Parathyroid adenoma (tissue), 2 donors: ENCODE data around the gene TMEM138.

Experiments used
- H2AFZ ChIP-seq: fragments of 300-600 bp; sonication (generic); one replicate; pipeline ENCODE4 v1.7.0; 2017; ENCODE audit warnings: antibody characterized with exemption, mild to moderate bottlenecking
- H3K27ac ChIP-seq: fragments of 300-600 bp; sonication (generic); one replicate; pipeline ENCODE4 v1.7.0; 2017
- H3K27me3 ChIP-seq: fragments of 300-600 bp; sonication (generic); one replicate; pipeline ENCODE4 v1.7.0; 2017; ENCODE audit warnings: low read length; ENCODE audit not compliant: control insufficient read depth, insufficient read depth
- H3K36me3 ChIP-seq: fragments of 300-600 bp; sonication (generic); one replicate; pipeline ENCODE4 v1.7.0; 2017; ENCODE audit warnings: low read length; ENCODE audit not compliant: control insufficient read depth, insufficient read depth
- H3K4me1 ChIP-seq: fragments of 300-600 bp; sonication (generic); one replicate; pipeline ENCODE4 v1.7.0; 2017; ENCODE audit warnings: control low read depth
- H3K4me2 ChIP-seq: fragments of 300-600 bp; sonication (generic); one replicate; pipeline ENCODE4 v1.7.0; 2017; ENCODE audit warnings: low read length
- H3K4me3 ChIP-seq: fragments of 300-600 bp; sonication (generic); one replicate; pipeline ENCODE4 v1.7.0; 2017; ENCODE audit warnings: low read depth, low read length
- H3K79me2 ChIP-seq: fragments of 300-600 bp; sonication (generic); one replicate; pipeline ENCODE4 v1.7.0; 2017; ENCODE audit warnings: control low read depth
- H3K9ac ChIP-seq: fragments of 300-600 bp; sonication (generic); one replicate; pipeline ENCODE4 v1.7.0; 2017; ENCODE audit warnings: mild to moderate bottlenecking
- H3K9me3 ChIP-seq: fragments of 300-600 bp; sonication (generic); one replicate; pipeline ENCODE4 v1.7.0; 2017; ENCODE audit warnings: low read length; ENCODE audit not compliant: control insufficient read depth
- TF ChIP-seq, protein P1 (sequence below): fragments of 300-600 bp; sonication (generic); IDR thresholded peaks from one replicate; pipeline ENCODE4 v1.7.0; 2017; ENCODE audit warnings: antibody characterized with exemption, mild to moderate bottlenecking
- donor health status: primary hyperparathyroidism.

The TMEM138 gene

DNA sequence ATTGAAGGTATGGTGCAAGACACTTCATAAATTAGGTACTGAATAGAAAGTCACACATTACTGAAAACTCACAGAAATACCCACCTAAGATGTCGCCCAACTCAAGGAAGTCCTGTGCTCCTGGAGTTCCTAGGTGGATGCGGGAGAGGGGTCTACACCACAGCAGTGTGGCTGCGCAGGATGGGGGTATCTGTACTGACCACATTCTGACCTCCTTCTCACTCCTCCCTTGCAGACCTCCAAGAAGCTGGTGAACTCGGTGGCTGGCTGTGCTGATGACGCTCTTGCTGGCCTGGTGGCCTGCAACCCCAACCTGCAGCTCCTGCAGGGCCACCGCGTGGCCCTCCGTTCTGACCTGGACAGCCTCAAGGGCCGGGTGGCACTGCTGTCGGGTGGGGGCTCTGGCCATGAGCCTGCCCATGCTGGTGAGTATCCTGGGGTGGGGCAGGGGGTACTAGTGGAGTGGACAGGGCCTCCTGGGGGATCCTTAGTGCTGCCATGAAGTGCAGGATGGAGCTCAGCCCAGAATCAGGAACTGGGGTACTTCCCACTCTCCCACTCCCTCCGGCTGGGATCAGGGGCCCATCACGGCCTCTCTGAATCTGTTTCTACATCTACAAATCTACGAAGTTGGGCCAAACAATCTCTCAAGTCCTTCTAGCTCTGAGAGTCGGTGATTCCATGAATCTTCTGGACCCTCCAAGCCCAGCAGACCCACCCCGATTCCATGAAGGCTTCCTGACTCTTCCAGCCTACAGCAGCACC, 24.3 kb upstream of the TMEM138 start:
- Histone ChIP-seq H3K4me3 (no peak overlapping the region), H3K36me3 (no peaks in the 10 kb centered on the region), H3K9ac (no peak overlapping the region), H2AFZ (no peak overlapping the region), H3K9me3 (no peaks in the 10 kb centered on the region), H3K4me2 (no peak overlapping the region), H3K27me3 (no peaks in the 10 kb centered on the region), H3K4me1 (peaks cover 4% of the 10 kb centered on the region), H3K79me2 (no peaks in the 10 kb centered on the region), H3K27ac (no peak overlapping the region)
- TF ChIP-seq, protein P1, sequence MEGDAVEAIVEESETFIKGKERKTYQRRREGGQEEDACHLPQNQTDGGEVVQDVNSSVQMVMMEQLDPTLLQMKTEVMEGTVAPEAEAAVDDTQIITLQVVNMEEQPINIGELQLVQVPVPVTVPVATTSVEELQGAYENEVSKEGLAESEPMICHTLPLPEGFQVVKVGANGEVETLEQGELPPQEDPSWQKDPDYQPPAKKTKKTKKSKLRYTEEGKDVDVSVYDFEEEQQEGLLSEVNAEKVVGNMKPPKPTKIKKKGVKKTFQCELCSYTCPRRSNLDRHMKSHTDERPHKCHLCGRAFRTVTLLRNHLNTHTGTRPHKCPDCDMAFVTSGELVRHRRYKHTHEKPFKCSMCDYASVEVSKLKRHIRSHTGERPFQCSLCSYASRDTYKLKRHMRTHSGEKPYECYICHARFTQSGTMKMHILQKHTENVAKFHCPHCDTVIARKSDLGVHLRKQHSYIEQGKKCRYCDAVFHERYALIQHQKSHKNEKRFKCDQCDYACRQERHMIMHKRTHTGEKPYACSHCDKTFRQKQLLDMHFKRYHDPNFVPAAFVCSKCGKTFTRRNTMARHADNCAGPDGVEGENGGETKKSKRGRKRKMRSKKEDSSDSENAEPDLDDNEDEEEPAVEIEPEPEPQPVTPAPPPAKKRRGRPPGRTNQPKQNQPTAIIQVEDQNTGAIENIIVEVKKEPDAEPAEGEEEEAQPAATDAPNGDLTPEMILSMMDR, result no peak

DNA sequence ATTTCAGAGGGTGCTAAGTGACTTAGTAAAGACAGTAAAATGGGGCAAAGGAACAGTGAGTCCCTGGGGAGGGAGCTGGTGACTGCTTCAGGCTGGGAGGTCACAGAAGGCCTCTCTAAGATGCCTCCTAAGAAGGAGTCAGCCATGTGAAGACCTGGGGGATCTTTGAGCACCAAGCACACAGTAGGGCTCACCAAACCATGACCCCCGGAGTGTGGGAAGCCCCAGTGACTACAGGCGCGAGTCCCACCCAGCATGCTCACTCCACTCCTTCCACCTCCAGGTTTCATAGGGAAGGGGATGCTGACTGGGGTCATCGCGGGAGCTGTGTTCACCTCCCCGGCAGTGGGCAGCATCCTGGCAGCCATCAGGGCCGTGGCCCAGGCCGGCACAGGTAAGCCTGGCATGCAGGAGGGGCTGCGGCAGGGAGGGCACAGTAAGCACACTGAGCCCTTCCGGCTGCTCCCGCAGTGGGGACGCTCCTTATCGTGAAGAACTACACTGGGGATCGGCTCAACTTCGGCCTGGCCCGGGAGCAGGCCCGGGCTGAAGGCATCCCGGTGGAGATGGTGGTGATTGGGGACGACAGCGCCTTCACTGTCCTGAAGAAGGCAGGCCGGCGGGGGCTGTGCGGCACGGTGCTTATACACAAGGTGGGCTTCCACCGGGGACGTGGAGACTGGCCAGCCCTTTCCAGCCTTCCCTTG, 23.2 kb upstream of the TMEM138 start:
- H3K9ac ChIP-seq, result no peak overlapping the region
- H3K36me3 ChIP-seq, result no peaks in the 10 kb centered on the region

DNA sequence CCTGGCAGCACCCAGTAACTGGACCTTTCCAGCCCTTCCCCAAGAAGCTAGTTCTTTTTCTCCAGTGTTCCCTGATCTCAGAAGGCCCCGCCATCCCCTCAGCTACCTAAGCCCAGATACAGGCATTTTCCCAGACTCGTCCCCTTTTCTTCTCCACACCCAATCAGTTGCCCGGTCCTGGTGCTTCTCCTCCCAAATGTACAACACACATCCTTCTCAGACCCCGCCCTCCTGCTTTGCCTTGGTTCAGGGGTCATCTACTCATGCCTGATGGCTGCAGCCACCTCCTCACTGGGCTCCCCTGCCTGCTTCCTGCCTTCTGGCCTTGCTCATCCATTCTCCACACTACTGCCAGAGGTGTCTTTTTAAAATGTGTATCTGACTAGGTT, 22.7 kb upstream of the TMEM138 start:
- H2AFZ ChIP-seq, result no peak overlapping the region
- TF ChIP-seq, protein P1, result no peak
- no peak overlapping the region for H3K27ac ChIP-seq
- no peaks in the 10 kb centered on the region for H3K9me3 ChIP-seq
- H3K4me3 ChIP-seq, result no peak overlapping the region
- no peaks in the 10 kb centered on the region for H3K36me3 ChIP-seq
- H3K4me2 ChIP-seq, result no peak overlapping the region
- H3K27me3 ChIP-seq, result no peaks in the 10 kb centered on the region
- H3K4me1 ChIP-seq, result peaks cover 4% of the 10 kb centered on the region
- no peaks in the 10 kb centered on the region for H3K79me2 ChIP-seq
- no peak overlapping the region for H3K9ac ChIP-seq

More for the DNA sequence above, 23.2 kb upstream of the TMEM138 start:
- Histone ChIP-seq H3K27me3 (no peaks in the 10 kb centered on the region), H3K4me2 (no peak overlapping the region), H3K79me2 (no peaks in the 10 kb centered on the region), H3K27ac (no peak overlapping the region), H3K4me3 (no peak overlapping the region), H3K9me3 (no peaks in the 10 kb centered on the region), H3K4me1 (peaks cover 4% of the 10 kb centered on the region), H2AFZ (no peak overlapping the region)
- TF ChIP-seq, protein P1, result no peak

DNA sequence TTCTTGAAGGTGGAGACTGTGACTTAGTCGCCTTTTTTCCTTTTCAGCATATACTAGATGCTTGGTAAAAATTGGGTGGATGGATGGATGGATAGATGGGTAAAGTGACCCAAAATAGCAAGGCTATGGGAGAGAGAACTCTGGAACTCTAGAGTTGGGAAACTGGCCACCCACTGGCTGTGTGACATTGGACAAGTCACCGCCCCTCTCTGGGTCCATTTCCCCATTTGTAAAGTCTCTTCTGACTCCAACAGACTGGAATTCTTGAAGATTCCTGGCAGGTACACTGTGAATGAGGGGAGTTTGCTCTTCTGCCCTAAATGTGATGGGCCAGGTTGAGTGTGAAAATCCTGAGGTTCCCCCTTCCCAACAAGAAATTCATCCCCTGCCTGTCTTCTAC, 21.2 kb upstream of the TMEM138 start:
- Histone ChIP-seq H2AFZ (no peak overlapping the region), H3K27ac (no peak overlapping the region), H3K9ac (no peak overlapping the region), H3K79me2 (no peaks in the 10 kb centered on the region), H3K4me1 (no peaks in the 10 kb centered on the region), H3K36me3 (no peaks in the 10 kb centered on the region), H3K27me3 (no peaks in the 10 kb centered on the region), H3K4me3 (no peak overlapping the region), H3K9me3 (no peaks in the 10 kb centered on the region), H3K4me2 (no peak overlapping the region)
- TF ChIP-seq, protein P1, result no peak
